HG03159 (cell line): ENCODE measurements around the gene STMN3.
"Not testable (repeated sequence)": the region's sequence is repeated elsewhere in the genome, so short reads cannot be mapped to it uniquely, and the experiment has no call there.

Experiments used
- ATAC-seq: cut with Tn5 transposase; IDR thresholded peaks from one replicate; pipeline ENCODE4 v1.9.1; 2021; ENCODE audit warnings: mild to moderate bottlenecking, moderate library complexity; ENCODE audit not compliant: unreplicated experiment

STMN3 gene

DNA sequence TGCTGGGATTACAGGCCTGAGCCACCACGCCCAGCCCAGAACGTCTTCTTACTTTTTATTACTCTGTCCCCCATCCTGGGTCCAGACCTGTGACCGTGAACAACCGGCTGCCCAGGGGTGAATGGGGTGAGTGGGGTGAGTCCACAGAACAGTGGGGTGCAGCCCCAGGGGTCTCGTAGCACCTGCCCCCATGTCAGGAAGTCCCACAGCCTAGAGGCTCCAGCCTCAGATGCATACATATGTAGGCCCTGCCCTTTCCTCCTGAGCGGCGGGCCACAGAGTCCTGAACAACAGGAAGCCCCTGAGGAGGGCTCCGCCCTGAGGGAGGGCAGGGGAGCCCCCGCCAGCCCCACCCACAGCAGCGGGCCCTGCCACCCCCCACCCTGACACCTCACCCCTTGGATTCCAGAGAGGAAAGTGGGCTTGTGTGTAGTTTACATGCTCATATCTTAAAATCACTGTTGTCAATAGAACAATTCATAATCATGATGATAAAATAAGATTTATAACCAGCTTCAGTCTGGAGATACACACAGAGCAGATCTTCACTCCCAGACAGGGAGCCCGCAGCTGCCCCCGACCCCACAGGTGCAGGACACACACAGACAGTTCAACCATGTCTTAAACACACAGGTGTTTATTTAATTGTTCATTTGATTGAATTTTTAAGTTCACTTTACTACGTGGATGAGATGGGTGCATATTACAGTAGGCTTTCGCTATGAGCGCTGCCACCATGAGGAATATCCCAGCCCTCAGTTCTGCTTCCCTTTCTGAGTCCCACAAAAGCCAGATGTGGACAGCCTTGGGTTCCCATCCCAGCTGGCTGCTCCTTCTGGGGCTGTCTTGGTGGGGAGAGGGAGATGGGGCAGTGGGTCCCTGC lies 13.9 kb downstream of the STMN3 start:
- no peak for ATAC-seq

DNA sequence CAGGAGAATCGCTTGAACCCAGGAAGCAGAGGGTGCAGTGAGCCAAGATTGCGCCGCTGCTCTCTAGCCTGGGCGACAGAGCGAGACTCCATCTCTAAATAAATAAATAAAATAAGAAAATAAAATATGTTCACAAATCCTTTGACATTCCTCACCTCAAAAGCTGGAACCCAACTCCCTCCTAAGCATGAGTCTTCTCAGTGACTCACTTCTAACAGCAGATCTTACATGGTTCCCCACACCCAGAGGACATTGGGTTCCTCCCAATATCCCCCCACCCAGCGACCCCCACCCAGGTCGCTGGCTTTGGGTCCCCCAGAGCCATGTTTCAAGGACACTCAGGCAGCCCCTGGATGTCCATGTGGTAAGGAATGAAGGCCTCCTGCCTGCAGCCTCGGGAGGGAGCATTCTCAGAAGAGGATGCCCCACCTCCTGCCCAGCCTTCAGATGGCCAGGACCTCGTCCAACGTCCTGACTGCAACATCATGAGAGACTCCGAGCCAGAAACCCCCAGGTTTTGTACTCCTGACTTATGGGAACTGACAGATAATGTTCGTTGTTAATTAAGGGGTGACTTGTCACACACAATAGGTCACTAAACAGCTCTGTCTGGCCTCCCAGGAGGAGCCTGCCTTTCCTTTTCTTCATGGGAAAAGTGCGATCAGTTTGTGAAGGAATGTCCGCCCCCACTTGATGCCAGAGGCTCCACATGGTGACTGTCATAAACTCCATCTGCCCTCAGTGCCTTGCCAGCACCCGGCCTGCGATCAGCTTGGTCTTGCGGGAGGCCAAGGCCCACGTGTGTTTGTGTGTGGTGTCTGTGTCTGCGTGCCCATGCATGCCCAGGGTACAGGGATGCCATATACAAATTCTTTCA lies 16.2 kb downstream of the STMN3 start:
- no peak for ATAC-seq

DNA sequence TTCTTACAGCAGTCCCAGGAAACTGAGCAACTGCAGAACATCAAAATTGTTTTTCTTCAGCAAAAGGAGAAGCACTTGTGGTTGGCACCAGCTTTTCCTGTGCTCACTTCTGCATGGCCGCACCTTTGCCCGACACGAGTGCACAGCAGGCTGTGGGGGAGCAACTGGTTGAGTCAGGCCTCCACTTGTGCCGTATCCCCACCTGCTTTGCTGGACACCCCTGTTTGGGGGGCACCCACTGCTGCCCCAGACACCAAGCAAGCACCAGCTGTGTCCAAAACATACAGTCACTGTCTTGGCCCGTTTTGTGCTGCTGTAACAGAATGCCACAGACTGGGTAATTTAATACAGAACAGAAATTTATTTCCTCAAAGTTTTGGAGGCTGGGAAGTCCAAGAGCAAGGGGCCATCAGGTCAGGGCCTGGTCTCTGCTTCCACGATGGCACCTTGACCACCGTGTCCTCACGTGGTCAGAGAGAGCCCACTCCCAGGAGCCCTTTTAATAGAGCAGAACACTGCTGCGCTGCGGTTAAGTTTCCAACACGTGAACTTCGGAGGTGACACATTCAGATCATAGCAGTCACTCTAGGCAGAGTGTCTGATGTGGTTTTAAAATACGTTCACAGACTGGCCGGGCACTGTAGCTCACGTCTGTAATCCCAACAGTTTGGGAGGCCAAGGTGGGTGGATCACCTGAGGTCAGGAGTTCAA lies 17.6 kb downstream of the STMN3 start:
- ATAC-seq = no peak

DNA sequence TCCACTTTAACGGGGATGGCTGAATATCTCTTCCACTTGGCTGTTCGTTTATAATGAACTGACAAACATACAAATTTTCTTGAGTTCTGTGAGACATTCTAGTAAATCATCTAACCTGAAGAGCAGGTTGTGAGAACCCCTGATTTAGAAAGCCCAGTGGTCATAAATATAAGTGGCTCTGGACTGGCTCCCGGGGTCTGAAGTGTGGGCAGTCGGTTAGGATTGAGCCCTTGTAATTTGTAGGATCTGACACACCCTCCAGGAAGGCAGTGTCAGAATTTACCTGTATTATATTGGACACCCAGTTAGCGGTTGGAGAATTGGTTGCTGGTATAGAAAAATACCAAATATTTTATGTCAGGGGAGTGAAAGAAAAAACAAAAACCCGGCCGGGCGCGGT lies 19.5 kb downstream of the STMN3 start:
- no peak for ATAC-seq

DNA sequence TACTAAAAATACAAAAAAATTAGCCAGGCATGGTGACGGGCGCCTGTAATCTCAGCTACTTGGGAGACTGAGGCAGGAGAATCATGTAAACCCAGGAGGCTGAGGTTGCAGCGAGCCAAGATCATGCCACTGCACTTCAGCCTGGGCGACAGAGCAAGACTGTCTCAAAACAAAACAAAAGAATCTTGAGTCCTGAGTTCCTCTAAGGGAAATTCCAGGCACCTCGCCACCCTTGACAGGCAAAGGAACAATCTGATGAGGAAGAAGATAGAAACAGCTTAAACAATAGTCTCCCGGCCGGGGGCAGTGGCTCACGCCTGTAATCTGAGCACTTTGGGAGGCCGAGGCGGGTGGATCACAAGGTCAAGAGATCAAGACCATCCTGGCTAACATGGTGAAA lies 21.8 kb downstream of the STMN3 start:
- not testable (repeated sequence) for ATAC-seq

DNA sequence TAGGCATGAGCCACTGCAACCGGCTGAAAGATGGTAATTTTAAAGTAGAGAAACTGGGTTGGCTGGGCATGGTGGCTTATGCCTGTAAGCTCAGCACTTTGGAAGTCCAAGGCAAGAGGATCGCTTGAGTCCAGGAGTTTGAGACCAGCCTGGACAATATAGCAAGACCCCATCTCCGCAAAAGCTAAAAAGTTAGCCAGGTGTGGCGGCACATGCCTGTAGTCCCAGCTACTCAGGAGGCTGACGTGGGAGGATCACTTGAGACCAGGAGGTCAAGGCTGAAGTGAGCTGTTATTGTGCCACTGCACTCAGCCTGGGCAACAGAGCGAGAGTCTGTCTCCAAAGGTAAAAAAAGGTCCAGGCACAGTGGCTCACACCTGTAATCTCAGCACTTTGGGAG lies 22.3 kb downstream of the STMN3 start:
- ATAC-seq = not testable (repeated sequence)

DNA sequence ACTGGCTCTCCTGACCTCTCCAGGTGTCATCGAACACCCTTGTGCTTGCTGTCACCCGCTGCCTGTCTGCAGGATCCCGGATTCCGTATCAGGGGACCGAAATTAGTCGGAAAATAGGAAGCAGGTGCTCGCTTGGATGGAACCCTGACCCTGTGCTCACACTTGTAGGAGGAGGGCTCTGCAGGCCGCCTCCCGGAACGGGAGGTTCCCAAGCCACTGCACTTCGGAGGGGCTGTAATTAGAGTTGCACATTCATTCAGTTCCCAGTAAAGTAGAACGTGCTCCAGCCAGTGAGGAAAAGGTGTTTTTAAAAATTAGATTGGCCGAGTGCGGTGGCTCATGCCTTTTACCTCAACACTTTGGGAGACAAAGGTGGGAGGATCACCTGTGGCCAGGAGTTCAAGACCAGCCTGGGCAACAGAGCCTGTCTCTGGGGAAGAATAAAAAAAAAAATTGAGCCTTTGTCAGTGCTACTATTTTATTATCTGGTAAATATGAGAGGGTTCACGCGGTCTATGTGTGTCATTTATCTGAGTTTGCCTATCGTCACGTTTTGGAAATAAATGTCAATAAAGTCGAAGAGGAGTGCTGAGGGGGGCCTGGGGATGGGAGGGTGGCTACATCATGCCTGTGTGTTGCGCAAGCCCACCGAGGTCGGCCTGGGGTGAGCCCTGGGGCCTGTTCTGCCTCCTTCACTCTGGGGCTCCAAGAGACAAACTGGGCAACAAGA lies 24.8 kb downstream of the STMN3 start:
- ATAC-seq = no peak

DNA sequence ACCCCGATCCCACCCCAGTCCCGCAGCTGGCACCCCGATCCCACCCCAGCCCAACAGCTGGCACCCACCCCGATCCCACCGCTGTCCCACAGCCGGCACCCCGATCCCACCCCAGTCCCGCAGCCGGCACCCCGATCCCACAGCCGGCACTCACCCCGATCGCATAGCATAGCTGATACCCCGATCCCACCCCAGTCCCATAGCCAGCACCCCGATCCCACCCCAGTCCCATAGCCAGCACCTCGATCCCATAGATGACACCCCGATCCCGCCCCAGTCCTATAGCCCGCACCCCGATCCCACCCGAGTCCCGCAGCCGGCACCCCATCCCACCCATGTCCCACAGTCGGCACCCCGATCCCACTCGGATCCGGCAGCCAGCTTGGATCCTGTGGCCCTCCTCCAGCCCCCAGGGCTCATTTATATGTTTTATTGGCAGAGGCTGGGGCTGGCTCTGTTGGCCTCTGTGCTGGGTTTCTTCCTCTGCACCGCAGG lies 25.4 kb downstream of the STMN3 start:
- ATAC-seq = no peak

DNA sequence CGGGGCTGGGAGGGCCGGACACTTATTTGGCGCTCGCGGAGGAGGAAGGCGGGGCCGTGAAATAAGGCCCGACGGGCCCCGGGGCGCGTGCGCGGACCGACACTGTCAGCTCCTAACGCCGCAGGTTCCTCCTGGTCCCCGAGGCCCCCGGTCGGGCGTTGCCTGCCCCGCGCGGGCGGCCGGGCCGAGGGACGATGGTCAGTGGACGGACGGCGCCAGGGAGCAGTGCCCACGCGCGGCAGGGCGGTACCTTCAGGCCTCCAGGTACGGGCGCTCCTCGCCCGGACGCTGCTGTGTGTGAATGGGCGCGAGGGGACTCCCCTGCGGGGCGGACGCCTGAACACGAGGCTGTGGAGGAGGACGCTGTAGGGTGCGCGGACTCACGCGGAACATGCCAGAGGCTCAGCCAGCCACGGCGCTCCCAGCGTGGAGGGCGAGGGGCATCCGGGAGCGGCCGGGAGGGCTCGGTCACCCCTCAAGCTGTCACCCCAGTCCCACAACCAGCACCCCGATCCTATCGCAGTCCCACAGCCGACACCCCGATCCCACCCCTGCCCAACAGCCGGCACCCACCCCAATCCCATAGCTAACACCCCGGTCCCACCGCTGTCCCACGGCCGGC lies 26.0 kb downstream of the STMN3 start:
- peak; percentile 81 for ATAC-seq

DNA sequence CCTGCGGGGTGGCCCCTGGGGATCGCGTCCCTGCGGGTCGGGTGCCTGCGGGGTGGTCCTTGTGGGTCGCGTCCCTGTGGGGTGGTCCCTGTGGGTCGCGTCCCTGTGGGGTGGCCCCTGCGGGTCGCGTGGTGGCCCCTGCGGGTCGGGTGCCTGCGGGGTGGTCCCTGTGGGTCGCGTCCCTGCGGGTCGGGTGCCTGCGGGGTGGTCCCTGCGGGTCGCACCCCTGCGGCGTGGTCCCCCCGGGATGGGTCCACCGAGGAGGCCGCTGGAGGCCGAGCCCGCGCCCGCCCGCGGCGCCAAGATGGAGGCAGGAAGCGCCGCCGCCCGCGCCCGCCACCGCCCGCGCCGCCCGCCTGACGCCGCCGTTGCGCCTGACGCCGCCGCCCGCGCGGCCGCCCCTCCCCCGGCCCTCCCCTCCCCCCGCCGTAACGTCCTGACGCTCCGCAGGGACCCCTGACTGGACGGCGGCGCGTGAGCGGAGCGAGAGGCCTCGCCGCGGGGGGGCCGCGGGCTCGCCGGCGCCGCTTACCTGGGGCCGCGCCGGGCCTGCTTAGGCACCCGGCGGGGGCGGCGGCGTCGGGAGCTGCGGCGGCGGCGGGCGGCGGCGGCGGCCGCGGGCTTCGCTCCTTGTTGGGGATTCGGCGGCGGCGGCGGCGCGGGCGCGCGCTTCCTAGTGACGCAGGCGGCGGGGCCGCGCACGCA lies 26.6 kb downstream of the STMN3 start, which contains the start of gene GMEB2:
Gene GMEB2 (minus strand): TSS at position 678 of the 705 bp plus-strand sequence. CDS start 7,704 bp downstream, outside the sequence.
- ATAC-seq = peak; percentile 44

DNA sequence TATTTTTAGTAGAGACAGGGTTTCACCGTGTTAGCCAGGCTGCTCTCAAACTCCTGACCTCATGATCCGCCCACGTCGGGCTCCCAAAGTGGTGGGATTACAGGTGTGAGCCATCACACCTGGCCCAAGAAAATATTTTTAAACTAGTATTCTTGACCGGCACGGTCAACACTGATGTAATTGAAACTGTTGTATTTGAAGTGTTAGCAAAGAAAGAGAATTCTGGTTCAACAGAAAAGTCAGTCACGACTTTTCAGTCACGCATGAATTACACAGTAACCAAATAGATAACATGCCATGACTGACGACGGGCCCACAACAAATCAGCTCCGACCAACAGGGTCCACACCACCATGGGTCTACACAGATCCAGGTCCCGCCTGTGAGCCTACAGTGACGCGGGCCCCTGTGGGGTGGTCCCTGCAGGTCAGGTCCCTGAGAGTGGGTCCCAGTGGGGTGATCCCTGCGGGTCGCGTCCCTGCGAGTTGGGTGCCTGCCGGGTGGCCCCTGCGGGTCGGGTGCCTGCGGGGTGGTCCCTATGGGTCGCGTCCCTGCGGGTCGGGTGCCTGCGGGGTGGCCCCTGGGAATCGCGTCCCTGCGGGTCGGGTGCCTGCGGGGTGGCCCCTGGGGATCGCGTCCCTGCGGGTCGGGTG lies 27.3 kb downstream of the STMN3 start:
- no peak for ATAC-seq

DNA sequence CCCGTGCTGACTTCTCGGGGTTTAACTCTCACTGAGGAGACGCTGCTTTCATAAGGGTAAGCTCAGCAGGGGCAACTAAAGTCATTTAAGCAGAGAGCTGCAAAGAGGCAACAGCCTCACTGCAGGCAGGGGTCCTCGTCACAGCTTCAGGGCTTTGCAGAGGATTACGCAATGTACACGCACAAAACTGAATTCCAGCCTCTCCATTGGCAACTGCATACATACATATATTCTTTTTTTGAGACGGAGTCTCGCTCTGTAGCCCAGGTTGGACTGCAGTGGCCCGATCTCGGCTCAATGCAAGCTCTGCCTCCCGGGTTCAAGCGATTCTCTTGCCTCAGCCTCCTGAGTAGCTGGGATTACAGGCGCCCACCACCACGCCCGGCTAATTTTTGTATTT lies 28.7 kb downstream of the STMN3 start:
- no peak for ATAC-seq

DNA sequence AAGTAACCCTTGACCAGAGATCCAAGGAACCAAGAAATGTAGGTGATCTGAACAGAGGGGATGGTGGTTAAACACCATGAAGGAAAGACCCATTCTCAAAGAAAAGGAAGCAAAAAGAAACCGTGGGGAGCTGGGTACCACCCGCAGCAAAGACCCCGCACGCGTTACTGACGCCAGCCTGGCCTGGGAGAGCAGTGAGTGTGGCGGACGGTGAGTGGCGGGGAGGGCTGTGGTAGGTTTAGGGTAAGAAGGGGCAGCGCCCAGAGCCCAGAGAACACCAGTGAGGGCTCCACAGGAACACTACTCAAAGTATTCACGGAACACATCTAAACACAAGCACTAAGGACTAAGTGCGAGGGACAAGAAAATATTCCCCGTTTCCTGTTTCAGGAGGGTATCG lies 30.5 kb downstream of the STMN3 start:
- no peak for ATAC-seq

DNA sequence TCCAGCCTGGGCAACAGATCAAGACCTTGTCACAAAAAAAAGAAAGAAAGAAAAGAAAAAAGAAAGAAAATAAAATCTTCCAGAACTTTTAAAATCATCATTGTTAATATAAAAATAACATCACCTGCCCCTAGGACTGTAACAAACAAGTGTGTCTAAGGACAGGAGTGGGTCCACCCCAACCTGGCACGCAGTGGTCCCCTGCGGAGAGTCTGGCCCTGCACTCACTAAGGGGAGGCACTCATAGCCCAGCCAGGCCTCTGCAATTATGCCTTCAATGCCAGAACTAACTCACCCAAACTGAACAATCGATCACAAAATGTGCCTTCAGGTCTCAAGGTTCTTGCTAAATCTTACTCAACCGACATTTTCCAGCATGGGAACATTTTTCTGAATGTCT lies 31.1 kb downstream of the STMN3 start:
- ATAC-seq = no peak

DNA sequence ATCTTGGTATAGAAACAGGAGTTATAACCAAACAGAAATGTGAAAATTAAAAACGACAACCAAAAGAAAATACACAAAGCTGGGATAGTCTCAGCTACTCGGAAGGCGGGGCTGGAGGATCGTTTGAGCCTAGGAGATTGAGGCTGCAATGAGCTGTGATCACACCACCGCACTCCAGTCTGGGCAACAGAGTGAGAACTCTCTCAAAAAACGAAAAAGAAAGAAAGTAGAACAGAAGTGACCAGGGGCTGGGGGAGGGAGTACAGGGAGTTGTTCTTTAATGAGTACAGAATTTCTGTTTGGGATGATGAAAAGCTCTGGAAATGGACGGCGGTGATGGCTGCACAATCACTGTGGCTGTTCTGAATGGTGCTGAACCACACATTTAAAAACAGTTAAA lies 32.2 kb downstream of the STMN3 start:
- ATAC-seq = no peak

DNA sequence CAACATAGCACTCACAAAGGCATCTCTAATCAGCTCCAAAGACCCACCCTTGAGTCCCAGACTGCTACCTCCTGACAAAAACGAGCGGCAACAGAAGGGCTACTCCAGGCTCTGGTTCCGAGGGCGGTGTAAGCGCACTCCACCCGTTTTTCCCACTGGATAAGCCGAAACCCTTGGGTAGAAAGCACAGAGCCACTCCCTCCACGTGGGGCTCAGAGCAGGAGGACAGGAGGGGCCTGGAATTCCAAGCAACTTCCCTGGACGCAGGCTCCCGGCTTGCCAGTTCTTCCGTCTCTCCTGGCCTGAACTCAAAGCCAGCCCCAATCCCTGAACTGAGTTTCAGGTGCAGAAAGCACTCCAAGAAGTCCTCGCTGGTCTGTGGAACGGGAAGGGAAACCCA lies 33.7 kb downstream of the STMN3 start:
- ATAC-seq = no peak

DNA sequence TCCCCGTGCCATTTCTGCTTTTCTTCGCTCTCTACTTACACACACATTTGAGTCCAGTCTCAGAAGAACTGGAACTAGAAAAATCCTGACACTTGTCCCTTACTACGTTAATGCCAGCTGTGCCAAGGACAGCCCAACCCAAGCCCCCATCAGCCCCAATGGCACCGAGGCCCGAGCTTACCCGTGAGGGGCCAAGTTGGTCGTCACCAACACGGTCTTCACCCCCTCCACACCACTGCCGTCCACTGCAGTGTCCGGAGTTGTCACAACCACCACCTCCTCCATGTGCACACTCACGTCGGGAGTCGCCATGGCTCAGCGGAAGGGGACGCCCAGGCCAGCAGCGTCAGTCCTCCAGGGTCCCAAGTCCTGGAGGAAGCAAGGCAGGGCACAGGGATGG lies 34.1 kb downstream of the STMN3 start:
- ATAC-seq = no peak

DNA sequence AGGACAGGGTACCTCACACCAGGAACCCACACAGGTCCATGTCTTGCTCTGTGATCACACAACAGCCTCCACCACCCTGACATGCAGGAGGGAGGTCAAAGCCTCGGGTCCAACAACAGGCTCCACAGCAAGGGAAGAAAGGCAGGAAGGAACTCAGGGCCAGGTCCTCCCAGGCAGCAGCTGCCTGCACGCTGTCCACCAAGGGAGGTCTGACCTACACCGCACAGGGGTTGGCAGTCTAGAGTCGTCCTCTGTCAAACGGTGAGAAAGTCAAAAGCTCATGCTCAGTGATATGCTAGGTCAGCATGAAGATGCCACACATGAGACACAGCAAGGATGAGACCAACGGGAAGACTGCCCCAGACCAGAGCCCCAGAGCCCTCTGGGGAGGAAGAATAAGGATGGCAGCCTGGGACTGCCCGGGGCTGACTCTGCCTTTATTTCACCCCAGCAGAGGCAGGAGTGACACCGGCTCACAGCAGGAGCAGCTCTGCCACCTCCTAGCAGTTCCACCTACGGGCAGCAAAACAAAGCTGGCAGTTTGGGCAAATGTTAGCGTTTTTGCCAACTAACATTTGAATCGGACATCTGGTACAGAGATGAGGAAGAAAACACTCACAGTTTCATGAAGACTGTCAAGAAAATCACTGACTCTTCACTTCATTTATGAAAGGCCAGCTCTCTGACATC lies 34.8 kb downstream of the STMN3 start:
- no peak for ATAC-seq
